ENCODE data around the gene RHOJ.

The RHOJ gene

GRCh38 chr14:63205044-63205575 is 867 bp downstream of the RHOJ start:
- in situ Hi-C loops (cut with HindIII; ENCODE audit: low sequenced_read_pairs): no loop called here

GRCh38 chr14:63205866-63206265 is 1.6 kb downstream of the RHOJ start:
- in situ Hi-C loops (cut with HindIII; ENCODE audit: low sequenced_read_pairs): no loop called here

GRCh38 chr14:63209160-63209559 is 4.9 kb downstream of the RHOJ start:
- in situ Hi-C loops (cut with HindIII; ENCODE audit: low sequenced_read_pairs): no loop called here

- in situ Hi-C loops (cut with HindIII; ENCODE audit: low sequenced_read_pairs): no loop called here
Observed at GRCh38 chr14:63210812-63211211, 6.6 kb downstream of the RHOJ start.

GRCh38 chr14:63212209-63212608 is 8.0 kb downstream of the RHOJ start:
- in situ Hi-C loops (cut with HindIII; ENCODE audit: low sequenced_read_pairs): no loop called here

GRCh38 chr14:63212776-63213500 is 8.7 kb downstream of the RHOJ start:
- in situ Hi-C loops (cut with HindIII; ENCODE audit: low sequenced_read_pairs): no loop called here

GRCh38 chr14:63214417-63215196 is 10.4 kb downstream of the RHOJ start:
- in situ Hi-C loops (cut with HindIII; ENCODE audit: low sequenced_read_pairs): no loop called here

- in situ Hi-C loops (cut with HindIII; ENCODE audit: low sequenced_read_pairs): no loop called here
Observed at GRCh38 chr14:63220526-63220925, 16.3 kb downstream of the RHOJ start.

- in situ Hi-C loops (cut with HindIII; ENCODE audit: low sequenced_read_pairs): no loop called here
Observed at GRCh38 chr14:63223596-63223995, 19.4 kb downstream of the RHOJ start.

GRCh38 chr14:63224196-63224595 is 20.0 kb downstream of the RHOJ start:
- in situ Hi-C loops (cut with HindIII; ENCODE audit: low sequenced_read_pairs): no loop called here

- in situ Hi-C loops (cut with HindIII; ENCODE audit: low sequenced_read_pairs): no loop called here
Observed at GRCh38 chr14:63228217-63228616, 24.0 kb downstream of the RHOJ start.

- in situ Hi-C loops (cut with HindIII; ENCODE audit: low sequenced_read_pairs): no loop called here
Observed at GRCh38 chr14:63229330-63230059, 25.3 kb downstream of the RHOJ start.

GRCh38 chr14:63231766-63232165 is 27.5 kb downstream of the RHOJ start:
- in situ Hi-C loops (cut with HindIII; ENCODE audit: low sequenced_read_pairs): no loop called here

GRCh38 chr14:63237791-63238190 is 33.5 kb downstream of the RHOJ start:
- in situ Hi-C loops (cut with HindIII; ENCODE audit: low sequenced_read_pairs): no loop called here

GRCh38 chr14:63240221-63240620 is 36.0 kb downstream of the RHOJ start:
- in situ Hi-C loops (cut with HindIII; ENCODE audit: low sequenced_read_pairs): no loop called here

GRCh38 chr14:63241096-63241495 is 36.9 kb downstream of the RHOJ start:
- in situ Hi-C loops (cut with HindIII; ENCODE audit: low sequenced_read_pairs): no loop called here

- in situ Hi-C loops (cut with HindIII; ENCODE audit: low sequenced_read_pairs): no loop called here
Observed at GRCh38 chr14:63243646-63244045, 39.4 kb downstream of the RHOJ start.

- in situ Hi-C loops (cut with HindIII; ENCODE audit: low sequenced_read_pairs): no loop called here
Observed at GRCh38 chr14:63245893-63246292, 41.6 kb downstream of the RHOJ start.

- in situ Hi-C loops (cut with HindIII; ENCODE audit: low sequenced_read_pairs): no loop called here
Observed at GRCh38 chr14:63248211-63248610, 44.0 kb downstream of the RHOJ start.

GRCh38 chr14:63249092-63249491 is 44.8 kb downstream of the RHOJ start:
- in situ Hi-C loops (cut with HindIII; ENCODE audit: low sequenced_read_pairs): no loop called here

GRCh38 chr14:63257299-63257698 is 53.1 kb downstream of the RHOJ start:
- in situ Hi-C loops (cut with HindIII; ENCODE audit: low sequenced_read_pairs): no loop called here
